MM.1S (cell line): ENCODE measurements around the gene MPPED1.
A peak's percentile ranks its signal among the peaks of the same experiment; 100 is the strongest.

Experiments
- DNase-seq: peaks from one replicate; pipeline ENCODE4 v3.0.0-alpha.2; 2015
- H2AFZ ChIP-seq: fragments of 300-600 bp; sonication (generic); 2 replicates; pipeline ENCODE4 v1.6.0; 2016; ENCODE audit warnings: antibody characterized with exemption, low read length
- H3F3A ChIP-seq: fragments of 300-600 bp; sonication (generic); 2 replicates; pipeline ENCODE4 v1.6.1; 2016; ENCODE audit warnings: mild to moderate bottlenecking, antibody characterized with exemption, low read length, moderate library complexity, mixed read lengths; ENCODE audit not compliant: insufficient read depth
- H3K27ac ChIP-seq: fragments of 300-600 bp; sonication (generic); 2 replicates; pipeline ENCODE4 v1.5.1; 2016; ENCODE audit warnings: mild to moderate bottlenecking, low read length
- H3K27me3 ChIP-seq: fragments of 300-600 bp; sonication (generic); replicated peaks from 2 replicates; pipeline ENCODE4 v1.6.0; 2016; ENCODE audit warnings: low read length; ENCODE audit not compliant: insufficient read depth
- H3K36me3 ChIP-seq: fragments of 300-600 bp; sonication (generic); replicated peaks from 2 replicates; pipeline ENCODE4 v1.6.1; 2016; ENCODE audit warnings: mild to moderate bottlenecking, low read length, mixed read lengths; ENCODE audit not compliant: insufficient read depth
- H3K4me1 ChIP-seq: fragments of 300-600 bp; sonication (generic); 2 replicates; pipeline ENCODE4 v1.6.1; 2016; ENCODE audit warnings: low read length, mixed read lengths
- H3K4me2 ChIP-seq: fragments of 300-600 bp; sonication (generic); 2 replicates; pipeline ENCODE4 v1.6.0; 2016; ENCODE audit warnings: low read depth, low read length
- H3K4me3 ChIP-seq: fragments of 300-600 bp; sonication (generic); 2 replicates; pipeline ENCODE4 v1.5.1; 2016; ENCODE audit warnings: low read length, mixed read lengths
- H3K79me2 ChIP-seq: fragments of 300-600 bp; sonication (generic); 2 replicates; pipeline ENCODE4 v1.6.1; 2016; ENCODE audit warnings: mixed run types, low read length, mixed read lengths
- H3K9ac ChIP-seq: fragments of 300-600 bp; sonication (generic); 2 replicates; pipeline ENCODE4 v1.6.1; 2016; ENCODE audit warnings: low read length, mixed read lengths
- H3K9me2 ChIP-seq: fragments of 300-600 bp; sonication (generic); replicated peaks from 2 replicates; pipeline ENCODE4 v1.6.1; 2016; ENCODE audit warnings: mild to moderate bottlenecking, low read length, mixed read lengths; ENCODE audit not compliant: insufficient read depth
- H3K9me3 ChIP-seq: fragments of 300-600 bp; sonication (generic); replicated peaks from 2 replicates; pipeline ENCODE4 v1.6.1; 2016; ENCODE audit warnings: mild to moderate bottlenecking, low read length, mixed read lengths; ENCODE audit not compliant: insufficient read depth
- H4K20me1 ChIP-seq: fragments of 300-600 bp; sonication (generic); 2 replicates; pipeline ENCODE4 v1.6.1; 2016; ENCODE audit warnings: mild to moderate bottlenecking, low read length, moderate library complexity, mixed read lengths; ENCODE audit not compliant: insufficient read depth
- CTCF ChIP-seq: fragments of 300-600 bp; sonication (generic); IDR thresholded peaks from 2 replicates; pipeline ENCODE4 v1.5.1; 2016; ENCODE audit warnings: antibody characterized with exemption, low read length, mixed read lengths
- EZH2 ChIP-seq: fragments of 300-600 bp; sonication (generic); optimal IDR thresholded peaks from 2 replicates; pipeline ENCODE3; 2017; ENCODE audit warnings: low read depth, mild to moderate bottlenecking, antibody characterized with exemption, low read length, mixed read lengths
- EZH2phosphoT487 ChIP-seq: fragments of 300-600 bp; sonication (generic); IDR thresholded peaks from 2 replicates; pipeline ENCODE4 v1.6.1; 2018; ENCODE audit warnings: antibody characterized with exemption, low read length

Gene MPPED1

GRCh38 chr22:43442386-43443151, 30.8 kb downstream of the MPPED1 start:
- H3K9me3 ChIP-seq, result no peaks in the 10 kb centered on the region
- H3K4me2 ChIP-seq, result no peak overlapping the region
- no peaks in the 10 kb centered on the region for H3K9me2 ChIP-seq
- H3F3A ChIP-seq, result no peaks in the 10 kb centered on the region
- H2AFZ ChIP-seq, result no peak overlapping the region
- H3K4me3 ChIP-seq, result no peak overlapping the region
- H3K9ac ChIP-seq, result no peak overlapping the region
- no peak for DNase-seq
- no peaks in the 10 kb centered on the region for H3K79me2 ChIP-seq
- no peaks in the 10 kb centered on the region for H3K4me1 ChIP-seq
- no peaks in the 10 kb centered on the region for H3K36me3 ChIP-seq
- TF ChIP-seq EZH2phosphoT487 (no peak), CTCF (0 out of 2 replicates have a peak, but pooled peaks have one; percentile 9)
- H3K27ac ChIP-seq, result no peak overlapping the region
- H3K27me3 ChIP-seq, result peaks cover 74% of the 10 kb centered on the region
- no peaks in the 10 kb centered on the region for H4K20me1 ChIP-seq

GRCh38 chr22:43443152-43443471, 31.3 kb downstream of the MPPED1 start:
- DNase-seq, result no peak
- Histone ChIP-seq H2AFZ (no peak overlapping the region), H3K79me2 (no peaks in the 10 kb centered on the region), H3F3A (no peaks in the 10 kb centered on the region), H3K27me3 (peaks cover 69% of the 10 kb centered on the region), H3K4me3 (no peak overlapping the region), H3K9me2 (no peaks in the 10 kb centered on the region), H3K4me1 (no peaks in the 10 kb centered on the region), H3K27ac (no peak overlapping the region), H3K9me3 (no peaks in the 10 kb centered on the region), H3K9ac (no peak overlapping the region), H3K36me3 (no peaks in the 10 kb centered on the region), H3K4me2 (no peak overlapping the region), H4K20me1 (no peaks in the 10 kb centered on the region)
- TF ChIP-seq CTCF (no peak), EZH2 (no peak), EZH2phosphoT487 (no peak)

- no peak overlapping the region for H3K4me2 ChIP-seq
- no peaks in the 10 kb centered on the region for H3K79me2 ChIP-seq
These were observed 34.4 kb downstream of the MPPED1 start for GRCh38 chr22:43446037-43446803.

More at GRCh38 chr22:43446037-43446803, 34.4 kb downstream of the MPPED1 start:
- Histone ChIP-seq H3K9me2 (no peaks in the 10 kb centered on the region), H3K27me3 (peaks cover 45% of the 10 kb centered on the region), H3K4me1 (no peaks in the 10 kb centered on the region), H4K20me1 (no peaks in the 10 kb centered on the region), H3K9ac (no peak overlapping the region), H3K36me3 (no peaks in the 10 kb centered on the region), H3F3A (no peaks in the 10 kb centered on the region), H3K27ac (no peak overlapping the region), H3K4me3 (no peak overlapping the region), H3K9me3 (no peaks in the 10 kb centered on the region), H2AFZ (no peak overlapping the region)
- no peak for DNase-seq
- no peak for TF ChIP-seq EZH2phosphoT487
- no peak for TF ChIP-seq EZH2
- no peak for TF ChIP-seq CTCF
